HepG2 (cell line): Measurements from ENCODE around the gene PHLDB1. TPM values are rescaled to one million over a fixed set of nuclear protein-coding genes. Genes with fewer than 3 reads are reported as not detected.
A peak's percentile ranks its signal among the peaks of the same experiment; 100 is the strongest.

Experiments used
- ARNTL ChIP-seq: sonication (generic); formaldehyde crosslinking; IDR thresholded peaks from 2 replicates; pipeline ENCODE4 v1.4.0; 2020; ENCODE audit warnings: mild to moderate bottlenecking, missing genetic modification reagents
- ATF2 ChIP-seq: sonication (generic); formaldehyde crosslinking; IDR thresholded peaks from 2 replicates; pipeline ENCODE4 v1.4.0; 2020; ENCODE audit warnings: missing genetic modification reagents
- ATF3 ChIP-seq: sonication (generic); formaldehyde crosslinking; IDR thresholded peaks from 2 replicates; pipeline ENCODE4 v1.4.0; 2020; ENCODE audit warnings: missing genetic modification reagents
- CC2D1A ChIP-seq: sonication (generic); formaldehyde crosslinking; IDR thresholded peaks from 2 replicates; pipeline ENCODE4 v1.8.1; 2023; ENCODE audit warnings: mild to moderate bottlenecking, missing genetic modification reagents
- ELK4 ChIP-seq: sonication (generic); formaldehyde crosslinking; IDR thresholded peaks from 2 replicates; pipeline ENCODE4 v1.9.0; 2021; ENCODE audit warnings: missing genetic modification reagents, borderline replicate concordance
- ETV6 ChIP-seq: sonication (generic); formaldehyde crosslinking; conservative IDR thresholded peaks from 2 replicates; pipeline ENCODE4 v1.4.0; 2020; ENCODE audit warnings: missing genetic modification reagents
- KAT8 ChIP-seq: IDR thresholded peaks from 2 replicates; pipeline ENCODE4 v1.6.1; 2016; ENCODE audit warnings: missing genetic modification reagents, missing compliant biosample characterization
- MTERF4 ChIP-seq: sonication (generic); formaldehyde crosslinking; IDR thresholded peaks from 2 replicates; pipeline ENCODE4 v1.8.0; 2023; ENCODE audit warnings: mild to moderate bottlenecking, missing genetic modification reagents
- NFE2 ChIP-seq: sonication (generic); formaldehyde crosslinking; IDR thresholded peaks from 2 replicates; pipeline ENCODE4 v1.4.0; 2020; ENCODE audit warnings: missing genetic modification reagents
- RFX3 ChIP-seq: IDR thresholded peaks from 2 replicates; pipeline ENCODE4 v1.6.1; 2016; ENCODE audit warnings: missing biosample characterization, missing genetic modification reagents
- SRF ChIP-seq: IDR thresholded peaks from 2 replicates; pipeline ENCODE4 v1.6.1; 2011; ENCODE audit warnings: mild to moderate bottlenecking, low read depth, low read length, moderate library complexity
- TAF1 ChIP-seq: sonication (generic); formaldehyde crosslinking; IDR thresholded peaks from 2 replicates; pipeline ENCODE4 v1.4.0; 2020; ENCODE audit warnings: missing genetic modification reagents
- TEAD3 ChIP-seq: optimal IDR thresholded peaks from 2 replicates; pipeline ENCODE3; 2016; ENCODE audit warnings: borderline replicate concordance
- TFDP2 ChIP-seq: sonication (generic); formaldehyde crosslinking; IDR thresholded peaks from 2 replicates; pipeline ENCODE4 v1.4.0; 2020; ENCODE audit warnings: missing genetic modification reagents
- TFE3 ChIP-seq: IDR thresholded peaks from 2 replicates; pipeline ENCODE4 v1.6.1; 2016
- ZNF124 ChIP-seq: sonication (generic); formaldehyde crosslinking; IDR thresholded peaks from 2 replicates; pipeline ENCODE4 v1.4.0; 2020; ENCODE audit warnings: missing genetic modification reagents
- ZNF18 ChIP-seq: sonication (generic); formaldehyde crosslinking; IDR thresholded peaks from 2 replicates; pipeline ENCODE4 v1.8.0; 2022; ENCODE audit warnings: mild to moderate bottlenecking, missing genetic modification reagents; ENCODE audit not compliant: insufficient replicate concordance
- ZNF274 ChIP-seq: sonication (generic); formaldehyde crosslinking; IDR thresholded peaks from 2 replicates; pipeline ENCODE4 v1.5.1; 2020; ENCODE audit warnings: mild to moderate bottlenecking, missing genetic modification reagents
- ZNF337 ChIP-seq: sonication (generic); formaldehyde crosslinking; IDR thresholded peaks from 2 replicates; pipeline ENCODE4 v1.5.1; 2020; ENCODE audit warnings: missing genetic modification reagents, low read depth, mild to moderate bottlenecking, borderline replicate concordance
- ZNF576 ChIP-seq: sonication (generic); formaldehyde crosslinking; IDR thresholded peaks from 2 replicates; pipeline ENCODE4 v1.4.0; 2020; ENCODE audit warnings: mild to moderate bottlenecking, missing genetic modification reagents
- ZNF607 ChIP-seq: sonication (generic); formaldehyde crosslinking; IDR thresholded peaks from 2 replicates; pipeline ENCODE4 v1.5.1; 2020; ENCODE audit warnings: missing genetic modification reagents, mild to moderate bottlenecking, borderline replicate concordance
- ZNF883 ChIP-seq: sonication (generic); formaldehyde crosslinking; IDR thresholded peaks from 2 replicates; pipeline ENCODE4 v1.5.1; 2020; ENCODE audit warnings: mild to moderate bottlenecking, missing genetic modification reagents; ENCODE audit errors: not compliant biosample characterization
- polyA plus RNA-seq, 8 experiments: library from polyadenylated mRNA; depleted of rRNA in 3 of 8; stranded (reverse) in 7 of 8; unstranded in 1 of 8; fragments of >200 nt; fragmentation: Illumina TruSeq in 4 of 8; extraction: Trizol in 4 of 8; gene quantifications; 2 replicates each; pipeline versions ENCODE4 v1.2.1 to v1.2.3, GENCODE V29; 2011 to 2016; ENCODE audit warnings: low read depth in 4 of 8, missing spikeins in 1 of 8, mixed read lengths in 1 of 8; ENCODE audit not compliant: insufficient read depth in 1 of 8
- total RNA-seq, 5 experiments: library from RNA; depleted of rRNA; stranded (reverse); fragments of >200 nt; fragmentation: Illumina TruSeq; extraction: Trizol; gene quantifications; 2 replicates each; pipeline ENCODE4 v1.2.3, GENCODE V29; 2016; ENCODE audit warnings: low read depth in 1 of 5

The PHLDB1 gene
- total and polyA plus RNA-seq, 2 of the 13 experiments (the other 11 are each of a cell fraction or from before 2014, with no cell fraction given) = 13.8 to 14.2 TPM

- TF ChIP-seq TFDP2 (CRISPR knock-in tag) = no peak
- TF ChIP-seq SRF = no peak
- no peak for TF ChIP-seq ZNF337 (CRISPR knock-in tag)
- no peak for TF ChIP-seq MTERF4
- TF ChIP-seq ARNTL (CRISPR knock-in tag) = no peak
- TF ChIP-seq ATF3 = no peak
- 0 out of 2 replicates have a peak, but pooled peaks have one; percentile 23 for TF ChIP-seq TFE3 (CRISPR knock-in tag)
- TF ChIP-seq ZNF607 (CRISPR knock-in tag) = peak; percentile 80; the same call in 1 of the 2 replicates
- no peak for TF ChIP-seq TAF1 (CRISPR knock-in tag)
- TF ChIP-seq KAT8 (CRISPR knock-in tag) = no peak
- TF ChIP-seq CC2D1A = no peak
- no peak for TF ChIP-seq RFX3 (CRISPR knock-in tag)
- TF ChIP-seq ZNF18 = no peak
- TF ChIP-seq ELK4 = no peak
- TF ChIP-seq ZNF124 (CRISPR knock-in tag) = no peak; the same call in 1 of the 2 replicates
- TF ChIP-seq TEAD3 (CRISPR knock-in tag) = peak; percentile 72
- TF ChIP-seq ZNF274 = no peak
- TF ChIP-seq ZNF883 (CRISPR knock-in tag) = no peak
- no peak for TF ChIP-seq NFE2 (CRISPR knock-in tag)
- TF ChIP-seq ETV6 (CRISPR knock-in tag) = no peak
- no peak for TF ChIP-seq ZNF576 (CRISPR knock-in tag)
- peak; percentile 56; the same call in 1 of the 2 replicates for TF ChIP-seq ATF2 (CRISPR knock-in tag)
Observed at GRCh38 chr11:118659314-118659952, 52.0 kb downstream of the PHLDB1 start (continued).
